NCI-H1417 treated with DMSO at 0.1 percent for 48 hours (cell line): Measurements from ENCODE around the gene KIF18B.

Source experiments
- DNase-seq: peaks from one replicate; lab custom pipeline; 2025; lab: John Stamatoyannopoulos, UW

Gene KIF18B

DNA sequence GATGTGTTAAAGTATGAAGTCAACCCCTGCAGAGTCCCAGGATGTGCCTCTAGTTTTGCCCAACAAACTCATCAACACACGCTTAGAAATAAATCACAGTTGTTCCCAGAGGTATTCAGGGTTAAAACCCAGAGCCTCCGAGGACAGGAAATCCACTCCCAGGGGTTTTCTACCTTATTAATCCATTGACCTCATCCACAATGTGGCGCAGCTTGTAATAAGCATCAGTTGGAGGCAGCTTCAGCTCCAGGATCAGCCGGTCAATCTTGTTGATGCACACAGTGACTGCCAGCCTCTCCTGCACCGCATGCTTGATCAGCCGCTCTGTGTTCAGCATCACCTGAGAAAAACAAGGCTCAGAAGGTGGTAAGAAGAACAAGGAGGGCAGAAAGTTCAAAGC lies 71.8 kb downstream of the KIF18B start:
- DNase-seq: no peak
